Activated T-helper 2 cell treated with anti-CD3 and anti-CD28 coated beads, Interferon-gamma antibody, Interleukin-2, Interleukin-4, amounts not matched to agents 10 μg/mL and 5 μg/mL and 100 μg/mL, durations not matched to agents 14 hours and 24 hours and 36 hours (primary cell): ENCODE results near the gene COL20A1. TPM values are rescaled to one million over a fixed set of nuclear protein-coding genes. Genes with fewer than 3 reads are reported as not detected.
"Not testable (repeated sequence)": the region's sequence is repeated elsewhere in the genome, so short reads cannot be mapped to it uniquely, and the experiment has no call there.

Experiments
- DNase-seq: peaks from one replicate; pipeline ENCODE4 v3.0.0; 2021; ENCODE audit warnings: low spot score
- H3K27ac Mint-ChIP-seq: one replicate; pipeline ENCODE4 v1.8.0; 2021; ENCODE audit warnings: mixed read lengths
- H3K27me3 Mint-ChIP-seq: one replicate; pipeline ENCODE4 v1.8.0; 2021; ENCODE audit warnings: low read depth, mixed read lengths
- H3K36me3 Mint-ChIP-seq: one replicate; pipeline ENCODE4 v1.8.0; 2021; ENCODE audit warnings: low read depth, mixed read lengths
- H3K4me1 Mint-ChIP-seq: one replicate; pipeline ENCODE4 v1.8.0; 2021; ENCODE audit warnings: low read depth, mixed read lengths
- H3K4me3 Mint-ChIP-seq: one replicate; pipeline ENCODE4 v1.8.0; 2021; ENCODE audit warnings: low read depth, mild to moderate bottlenecking, moderate library complexity, mixed read lengths
- H3K9me3 Mint-ChIP-seq: one replicate; pipeline ENCODE4 v1.8.0; 2021; ENCODE audit warnings: mixed read lengths
- intact Hi-C: fragments of 100-400 bp; cut with micrococcal nuclease; formaldehyde crosslinking; loops from one replicate; pipeline ENCODE4 v1.15.1; 2023
- total RNA-seq: library from RNA; stranded (reverse); gene quantifications from 2 replicates; pipeline ENCODE4 v1.2.3, GENCODE V29; 2022

Gene COL20A1
- not detected in 2 replicates for total RNA-seq

- no peak within 1 kb of the TSS for H3K4me3 Mint-ChIP-seq
- intact Hi-C loops = no loop called here
- peaks cover 7% of the 10 kb centered on the region for H3K27me3 Mint-ChIP-seq
- H3K27ac Mint-ChIP-seq = no peak within 1 kb of the TSS
- DNase-seq = no peak
- no peaks in the 10 kb centered on the region for H3K9me3 Mint-ChIP-seq
- peaks cover 8% of the 10 kb centered on the region for H3K36me3 Mint-ChIP-seq
- H3K4me1 Mint-ChIP-seq = no peaks in the 10 kb centered on the region
These were observed at the start of gene COL20A1 for GRCh38 chr20:63292904-63293303. Gene COL20A1, plus strand, starts transcription at chr20:63293186. Its CDS starts 1,922 bp downstream, at chr20:63295108.

- Mint-ChIP-seq H3K27me3 (peaks cover 7% of the 10 kb centered on the region), H3K27ac (no peak overlapping the region), H3K4me3 (no peak overlapping the region), H3K36me3 (no peaks in the 10 kb centered on the region), H3K4me1 (no peaks in the 10 kb centered on the region), H3K9me3 (no peaks in the 10 kb centered on the region)
- intact Hi-C loops = no loop called here
- DNase-seq = no peak
These were observed 49.3 kb upstream of the COL20A1 start for GRCh38 chr20:63243604-63244247.

GRCh38 chr20:63244468-63244867 lies 48.5 kb upstream of the COL20A1 start:
- Mint-ChIP-seq H3K27ac (no peak overlapping the region), H3K9me3 (no peaks in the 10 kb centered on the region), H3K36me3 (no peaks in the 10 kb centered on the region), H3K4me3 (no peak overlapping the region), H3K4me1 (no peaks in the 10 kb centered on the region), H3K27me3 (peaks cover 7% of the 10 kb centered on the region)
- DNase-seq = no peak
- intact Hi-C loops = no loop called here

DNA sequence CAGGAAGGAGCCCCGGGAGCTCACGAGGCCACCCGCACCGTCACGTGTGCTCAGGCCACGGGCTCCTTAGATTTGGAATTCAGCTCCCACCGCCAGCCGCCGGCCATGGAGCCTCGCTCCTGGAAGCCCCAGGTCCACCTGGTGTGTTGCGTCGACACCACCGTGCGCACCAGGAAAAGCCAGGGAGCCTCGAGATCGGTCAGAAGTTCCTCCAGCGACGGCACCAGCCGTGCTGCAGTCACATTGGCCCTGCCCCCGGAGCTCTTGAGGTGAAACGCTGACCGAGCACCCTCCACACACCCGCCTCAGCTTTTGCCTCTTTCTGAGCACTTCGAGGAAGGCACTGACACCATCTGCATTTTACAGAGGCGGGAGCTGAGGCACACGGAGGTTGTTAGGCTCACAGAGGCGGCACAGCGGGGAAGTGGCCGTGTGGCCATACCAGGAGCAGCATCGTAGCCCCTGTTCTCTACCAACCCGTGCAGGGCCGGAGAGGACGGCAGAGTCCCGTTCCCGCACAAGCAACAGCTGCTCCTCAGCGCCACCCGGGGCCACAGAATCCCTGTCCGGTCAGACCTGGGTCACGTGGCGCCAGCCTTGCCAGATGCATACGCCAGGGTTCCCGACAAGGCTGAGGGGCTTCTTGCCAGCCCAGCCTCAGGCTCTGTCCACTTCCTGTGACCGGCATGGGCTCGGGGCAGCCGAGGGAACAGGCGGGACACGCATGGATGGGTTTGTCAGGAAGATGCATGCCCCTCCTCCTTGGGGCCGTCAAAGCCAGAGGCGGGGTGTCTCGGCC lies 46.3 kb upstream of the COL20A1 start:
- H3K9me3 Mint-ChIP-seq = no peaks in the 10 kb centered on the region
- H3K36me3 Mint-ChIP-seq = no peaks in the 10 kb centered on the region
- no peak for DNase-seq
- H3K27ac Mint-ChIP-seq = no peak overlapping the region
- no peaks in the 10 kb centered on the region for H3K4me1 Mint-ChIP-seq
- H3K4me3 Mint-ChIP-seq = no peak overlapping the region
- intact Hi-C loops = no loop called here
- H3K27me3 Mint-ChIP-seq = peaks cover 11% of the 10 kb centered on the region

- no peaks in the 10 kb centered on the region for H3K9me3 Mint-ChIP-seq
- H3K4me1 Mint-ChIP-seq = no peaks in the 10 kb centered on the region
- intact Hi-C loops = no loop called here
- H3K27ac Mint-ChIP-seq = no peak overlapping the region
- peaks cover 18% of the 10 kb centered on the region for H3K27me3 Mint-ChIP-seq
- no peak overlapping the region for H3K4me3 Mint-ChIP-seq
- H3K36me3 Mint-ChIP-seq = no peaks in the 10 kb centered on the region
- no peak for DNase-seq
These were observed 45.2 kb upstream of the COL20A1 start for GRCh38 chr20:63247671-63248228.

- H3K27ac Mint-ChIP-seq = no peak overlapping the region
- intact Hi-C loops = no loop called here
- H3K4me1 Mint-ChIP-seq = no peaks in the 10 kb centered on the region
- peaks cover 25% of the 10 kb centered on the region for H3K27me3 Mint-ChIP-seq
- H3K4me3 Mint-ChIP-seq = no peak overlapping the region
- H3K9me3 Mint-ChIP-seq = no peaks in the 10 kb centered on the region
- DNase-seq = no peak
- H3K36me3 Mint-ChIP-seq = no peaks in the 10 kb centered on the region
These were observed 44.0 kb upstream of the COL20A1 start for GRCh38 chr20:63248835-63249591.

GRCh38 chr20:63249891-63250290 lies 43.1 kb upstream of the COL20A1 start:
- Mint-ChIP-seq H3K4me3 (no peak overlapping the region), H3K9me3 (no peaks in the 10 kb centered on the region), H3K36me3 (no peaks in the 10 kb centered on the region), H3K27me3 (peaks cover 27% of the 10 kb centered on the region), H3K27ac (no peak overlapping the region), H3K4me1 (no peaks in the 10 kb centered on the region)
- no peak for DNase-seq
- intact Hi-C loops = no loop called here

DNA sequence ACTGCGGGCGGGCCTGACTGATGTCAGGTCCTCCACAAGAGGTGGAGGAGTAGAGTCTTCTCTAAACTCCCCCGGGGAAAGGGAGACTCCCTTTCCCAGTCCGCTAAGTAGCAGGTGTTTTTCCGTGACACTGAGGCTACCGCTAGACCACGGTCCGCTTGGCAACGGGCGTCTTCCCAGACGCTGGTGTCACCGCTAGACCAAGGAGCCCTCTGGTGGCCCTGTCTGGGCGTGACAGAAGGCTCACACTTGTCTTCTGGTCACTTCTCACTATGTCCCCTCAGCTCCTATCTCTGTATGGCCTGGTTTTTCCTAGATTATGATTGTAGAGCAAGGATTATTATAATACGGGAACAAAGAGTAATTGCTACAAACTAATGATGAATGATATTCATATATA lies 41.6 kb upstream of the COL20A1 start:
- DNase-seq = not testable (repeated sequence)

GRCh38 chr20:63252284-63252711 lies 40.7 kb upstream of the COL20A1 start:
- intact Hi-C loops = no loop called here

More for the DNA sequence above, 41.6 kb upstream of the COL20A1 start:
- H3K9me3 Mint-ChIP-seq, H3K4me3 Mint-ChIP-seq, intact Hi-C loops, H3K36me3 Mint-ChIP-seq, H3K4me1 Mint-ChIP-seq, H3K27ac Mint-ChIP-seq: not testable (repeated sequence)
- H3K27me3 Mint-ChIP-seq = peaks cover 38% of the 10 kb centered on the region

GRCh38 chr20:63253065-63253437 lies 39.9 kb upstream of the COL20A1 start:
- no peak overlapping the region for H3K27ac Mint-ChIP-seq

More at GRCh38 chr20:63252284-63252711, 40.7 kb upstream of the COL20A1 start:
- no peak for DNase-seq
- Mint-ChIP-seq H3K4me1 (no peaks in the 10 kb centered on the region), H3K4me3 (no peak overlapping the region), H3K27ac (no peak overlapping the region), H3K36me3 (no peaks in the 10 kb centered on the region), H3K27me3 (peaks cover 45% of the 10 kb centered on the region), H3K9me3 (no peaks in the 10 kb centered on the region)

GRCh38 chr20:63253438-63254231 lies 39.4 kb upstream of the COL20A1 start:
- Mint-ChIP-seq H3K4me3 (no peak overlapping the region), H3K27ac (no peak overlapping the region), H3K27me3 (peaks cover 41% of the 10 kb centered on the region), H3K4me1 (no peaks in the 10 kb centered on the region), H3K36me3 (no peaks in the 10 kb centered on the region), H3K9me3 (no peaks in the 10 kb centered on the region)
- intact Hi-C loops = no loop called here
- no peak for DNase-seq

More at GRCh38 chr20:63253065-63253437, 39.9 kb upstream of the COL20A1 start:
- H3K4me1 Mint-ChIP-seq = no peaks in the 10 kb centered on the region
- H3K9me3 Mint-ChIP-seq = no peaks in the 10 kb centered on the region
- no peaks in the 10 kb centered on the region for H3K36me3 Mint-ChIP-seq
- no peak for DNase-seq
- intact Hi-C loops = no loop called here
- peaks cover 45% of the 10 kb centered on the region for H3K27me3 Mint-ChIP-seq
- no peak overlapping the region for H3K4me3 Mint-ChIP-seq

DNA sequence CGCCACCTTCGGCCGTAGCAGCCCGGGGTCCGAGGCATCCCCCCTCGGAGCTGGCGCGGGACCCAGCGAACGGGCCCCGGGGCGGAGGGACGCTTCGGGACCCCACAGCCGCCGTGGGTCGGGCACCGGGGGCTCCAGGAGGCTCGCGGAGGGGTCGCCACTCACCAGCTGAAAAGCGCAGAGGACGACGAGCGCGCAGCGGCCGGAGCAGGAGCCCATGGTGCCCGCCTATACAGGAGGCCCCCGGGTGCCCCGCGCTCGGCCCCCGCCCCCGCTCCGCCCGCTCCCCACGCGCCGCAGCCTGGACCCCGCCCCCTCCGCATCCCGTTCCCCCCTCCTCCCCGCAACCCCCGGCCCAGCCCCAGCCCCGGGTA lies 38.8 kb upstream of the COL20A1 start, which contains the start of gene NKAIN4:
Gene NKAIN4 (minus strand): TSS at position 232 of the 374 bp plus-strand sequence. CDS start 13 bp downstream, at position 219.
- Mint-ChIP-seq H3K36me3 (no peaks in the 10 kb centered on the region), H3K4me1 (no peaks in the 10 kb centered on the region), H3K4me3 (no peak within 1 kb of the TSS), H3K27me3 (peaks cover 40% of the 10 kb centered on the region), H3K27ac (no peak within 1 kb of the TSS), H3K9me3 (no peaks in the 10 kb centered on the region)
- intact Hi-C loops = no loop called here
- no peak for DNase-seq
